Measurements from ENCODE around the gene SASH1.

The SASH1 gene

DNA sequence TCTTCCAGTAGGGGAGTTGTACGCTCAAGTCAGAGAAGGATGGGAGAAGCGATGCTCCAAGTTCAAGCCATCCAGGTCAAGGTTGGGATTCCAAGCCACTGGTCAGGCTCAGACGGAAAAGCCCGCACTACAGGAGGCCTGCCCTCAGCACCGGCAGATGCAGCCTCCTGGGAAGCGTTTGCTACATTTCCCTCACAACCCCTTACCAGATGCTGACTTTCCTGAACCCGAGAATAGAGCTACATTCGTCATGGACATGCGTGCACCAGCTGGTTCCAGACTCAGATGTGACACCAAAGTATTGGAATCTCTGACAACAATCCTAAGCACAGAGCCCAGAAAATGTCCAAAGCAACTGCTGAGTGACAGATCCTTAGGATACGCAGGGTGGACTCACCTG is 174.8 kb downstream of the SASH1 start:
- Histone ChIP-seq H3K4me3 (ENCODE audit: low read length in 2 of 2) (no peak overlapping the region), H3K14ac (ENCODE audit: low read length) (no peak overlapping the region), H3K79me1 (ENCODE audit: low read depth, low read length) (no peaks in the 10 kb centered on the region), H3K27ac (replicated peaks; ENCODE audit: low read length) (no peak overlapping the region), H2BK5ac (ENCODE audit: low read length) (no peak overlapping the region), H3K4me2 (ENCODE audit: insufficient read depth, low read length, poor library complexity, severe bottlenecking) (no peak overlapping the region), H2BK15ac (ENCODE audit: low read length) (no peak overlapping the region), H3K9ac (ENCODE audit: low read depth, low read length, poor library complexity) (no peak overlapping the region), H2AFZ (ENCODE audit: low read length) (no peak overlapping the region), H3K27me3 (ENCODE audit: control insufficient read depth in 3 of 3, insufficient read depth in 3 of 3, low read depth in 1 of 3, low read length in 3 of 3) (no peaks in the 10 kb centered on the region), H3K23ac (ENCODE audit: low read depth, low read length, poor library complexity) (no peak overlapping the region), H2AK5ac (ENCODE audit: low read depth, low read length) (no peak overlapping the region), H3K4ac (ENCODE audit: low read length) (no peak overlapping the region), H3K36me3 (replicated peaks in 1 of 2; ENCODE audit: control insufficient read depth in 2 of 2, insufficient read depth in 2 of 2, low read length in 2 of 2) (peaks cover 11 to 38% of the 10 kb centered on the region in 2 donors), H3K18ac (ENCODE audit: low read length) (no peak overlapping the region), H4K91ac (ENCODE audit: low read depth, low read length, poor library complexity) (no peak overlapping the region), H2BK120ac (ENCODE audit: low read depth, low read length) (no peak overlapping the region), H3K9me3 (replicated peaks in 1 of 2; ENCODE audit: control insufficient read depth in 2 of 2, insufficient read depth in 1 of 2, low read depth in 1 of 2, low read length in 2 of 2) (peaks cover 4 to 18% of the 10 kb centered on the region in 2 donors), H2BK12ac (ENCODE audit: low read length) (no peak overlapping the region), H4K8ac (ENCODE audit: low read depth, low read length) (no peak overlapping the region), H3K4me1 (ENCODE audit: control insufficient read depth in 2 of 2, insufficient read depth in 1 of 2, low read depth in 1 of 2, low read length in 2 of 2) (peaks cover 3 to 19% of the 10 kb centered on the region in 2 donors)
- no peak for DNase-seq (ENCODE audit: low spot score)
- WGBS, 2 donors (ENCODE audit: extremely low coverage in 2 of 2, insufficient read length in 2 of 2, insufficient replicate concordance in 1 of 2) = no CpG with 5 or more reads among the region's 10 CpGs

GRCh38 chr6:148518511-148519156 is 176.0 kb downstream of the SASH1 start:
- WGBS, 2 donors (ENCODE audit: extremely low coverage in 2 of 2, insufficient read length in 2 of 2, insufficient replicate concordance in 1 of 2) = no CpG with 5 or more reads among the region's 12 CpGs
- H4K8ac ChIP-seq (ENCODE audit: low read depth, low read length) = no peak overlapping the region
- H3K4me2 ChIP-seq (ENCODE audit: insufficient read depth, low read length, poor library complexity, severe bottlenecking) = no peak overlapping the region
- H3K79me1 ChIP-seq (ENCODE audit: low read depth, low read length) = no peaks in the 10 kb centered on the region
- no peak overlapping the region for H2BK5ac ChIP-seq (ENCODE audit: low read length)
- peaks cover 3 to 19% of the 10 kb centered on the region in 2 donors for H3K4me1 ChIP-seq (ENCODE audit: control insufficient read depth in 2 of 2, insufficient read depth in 1 of 2, low read depth in 1 of 2, low read length in 2 of 2)
- H2BK12ac ChIP-seq (ENCODE audit: low read length) = no peak overlapping the region
- no peak overlapping the region for H3K4ac ChIP-seq (ENCODE audit: low read length)
- no peak overlapping the region for H3K14ac ChIP-seq (ENCODE audit: low read length)
- no peak overlapping the region for H3K18ac ChIP-seq (ENCODE audit: low read length)
- H2BK15ac ChIP-seq (ENCODE audit: low read length) = no peak overlapping the region
- no peak overlapping the region for H3K27ac ChIP-seq (replicated peaks; ENCODE audit: low read length)
- no peak overlapping the region for H2AK5ac ChIP-seq (ENCODE audit: low read depth, low read length)
- DNase-seq (ENCODE audit: low spot score) = no peak
- no peak overlapping the region for H4K91ac ChIP-seq (ENCODE audit: low read depth, low read length, poor library complexity)
- H3K9me3 ChIP-seq (replicated peaks in 1 of 2; ENCODE audit: control insufficient read depth in 2 of 2, insufficient read depth in 1 of 2, low read depth in 1 of 2, low read length in 2 of 2) = peaks cover 2 to 18% of the 10 kb centered on the region in 2 donors
- no peak overlapping the region for H2AFZ ChIP-seq (ENCODE audit: low read length)
- H3K27me3 ChIP-seq (ENCODE audit: control insufficient read depth in 3 of 3, insufficient read depth in 3 of 3, low read depth in 1 of 3, low read length in 3 of 3) = no peaks in the 10 kb centered on the region
- H3K23ac ChIP-seq (ENCODE audit: low read depth, low read length, poor library complexity) = no peak overlapping the region
- no peak overlapping the region for H3K9ac ChIP-seq (ENCODE audit: low read depth, low read length, poor library complexity)
- no peak overlapping the region for H3K4me3 ChIP-seq (ENCODE audit: low read length in 2 of 2)
- H3K36me3 ChIP-seq (replicated peaks in 1 of 2; ENCODE audit: control insufficient read depth in 2 of 2, insufficient read depth in 2 of 2, low read length in 2 of 2) = peaks cover 11 to 40% of the 10 kb centered on the region in 2 donors
- no peak overlapping the region for H2BK120ac ChIP-seq (ENCODE audit: low read depth, low read length)

DNA sequence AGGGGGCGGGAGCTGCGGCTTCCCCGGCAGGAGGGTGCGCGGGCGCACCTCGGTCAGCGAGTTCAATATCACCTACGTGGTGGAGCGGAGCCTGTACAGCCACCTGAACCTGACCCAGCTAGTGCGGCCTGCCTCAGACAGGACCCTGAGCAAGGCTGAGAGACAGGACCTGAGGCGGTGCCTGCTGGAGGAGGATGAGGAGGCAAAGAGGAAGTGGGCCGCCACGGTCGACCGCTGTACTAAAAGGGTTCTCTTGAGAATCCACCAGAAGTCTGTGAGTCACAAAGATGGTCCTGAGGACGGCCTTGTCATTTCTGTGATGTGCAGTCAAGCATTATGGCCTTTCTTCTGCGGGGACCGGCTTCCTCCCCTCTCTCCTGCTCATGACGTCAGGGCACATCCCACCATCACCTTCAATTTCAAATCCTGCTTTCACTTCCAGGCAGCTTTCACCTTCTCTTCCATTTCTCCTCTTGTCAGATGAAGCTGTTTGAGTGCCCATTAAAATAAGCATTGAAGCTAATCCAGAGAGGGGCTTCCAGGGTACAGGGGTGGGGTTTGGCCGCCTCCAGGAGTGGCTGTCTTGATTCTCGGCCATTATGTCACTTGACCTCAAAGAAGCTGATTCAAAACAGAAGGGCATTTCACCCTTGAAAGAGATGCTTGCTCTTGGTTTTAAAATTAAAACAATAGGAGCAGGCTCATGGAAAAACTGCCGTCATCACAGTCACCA is 177.6 kb downstream of the SASH1 start:
- Histone ChIP-seq H2BK15ac (ENCODE audit: low read length) (no peak overlapping the region), H3K4ac (ENCODE audit: low read length) (no peak overlapping the region), H2AK5ac (ENCODE audit: low read depth, low read length) (no peak overlapping the region), H3K79me1 (ENCODE audit: low read depth, low read length) (no peaks in the 10 kb centered on the region), H3K23ac (ENCODE audit: low read depth, low read length, poor library complexity) (no peak overlapping the region), H3K9ac (ENCODE audit: low read depth, low read length, poor library complexity) (peak overlapping the region; percentile 14), H4K91ac (ENCODE audit: low read depth, low read length, poor library complexity) (no peak overlapping the region), H2BK12ac (ENCODE audit: low read length) (no peak overlapping the region), H3K18ac (ENCODE audit: low read length) (peak overlapping the region; percentile 22), H3K4me3 (ENCODE audit: low read length in 2 of 2) (no peak overlapping the region), H3K14ac (ENCODE audit: low read length) (no peak overlapping the region), H3K4me1 (ENCODE audit: control insufficient read depth in 2 of 2, insufficient read depth in 1 of 2, low read depth in 1 of 2, low read length in 2 of 2) (peaks cover 0 to 19% of the 10 kb centered on the region in 2 donors), H3K4me2 (ENCODE audit: insufficient read depth, low read length, poor library complexity, severe bottlenecking) (no peak overlapping the region), H2BK120ac (ENCODE audit: low read depth, low read length) (no peak overlapping the region), H3K27me3 (ENCODE audit: control insufficient read depth in 3 of 3, insufficient read depth in 3 of 3, low read depth in 1 of 3, low read length in 3 of 3) (no peaks in the 10 kb centered on the region), H3K36me3 (replicated peaks in 1 of 2; ENCODE audit: control insufficient read depth in 2 of 2, insufficient read depth in 2 of 2, low read length in 2 of 2) (peaks cover 14 to 39% of the 10 kb centered on the region in 2 donors), H3K27ac (replicated peaks; ENCODE audit: low read length) (no peak overlapping the region), H4K8ac (ENCODE audit: low read depth, low read length) (no peak overlapping the region), H2BK5ac (ENCODE audit: low read length) (no peak overlapping the region), H3K9me3 (replicated peaks in 1 of 2; ENCODE audit: control insufficient read depth in 2 of 2, insufficient read depth in 1 of 2, low read depth in 1 of 2, low read length in 2 of 2) (peaks cover 2 to 18% of the 10 kb centered on the region in 2 donors), H2AFZ (ENCODE audit: low read length) (no peak overlapping the region)
- DNase-seq (ENCODE audit: low spot score) = no peak
- no CpG with 5 or more reads among the region's 23 CpGs for WGBS, 2 donors (ENCODE audit: extremely low coverage in 2 of 2, insufficient read length in 2 of 2, insufficient replicate concordance in 1 of 2)

GRCh38 chr6:148521158-148521557 is 178.5 kb downstream of the SASH1 start:
- no peak for DNase-seq (ENCODE audit: low spot score)
- Histone ChIP-seq H3K23ac (ENCODE audit: low read depth, low read length, poor library complexity) (no peak overlapping the region), H2AK5ac (ENCODE audit: low read depth, low read length) (no peak overlapping the region), H3K79me1 (ENCODE audit: low read depth, low read length) (no peaks in the 10 kb centered on the region), H2BK5ac (ENCODE audit: low read length) (no peak overlapping the region), H2AFZ (ENCODE audit: low read length) (no peak overlapping the region), H3K27ac (replicated peaks; ENCODE audit: low read length) (no peak overlapping the region), H3K14ac (ENCODE audit: low read length) (no peak overlapping the region), H3K9me3 (replicated peaks in 1 of 2; ENCODE audit: control insufficient read depth in 2 of 2, insufficient read depth in 1 of 2, low read depth in 1 of 2, low read length in 2 of 2) (peaks cover 2 to 18% of the 10 kb centered on the region in 2 donors), H3K18ac (ENCODE audit: low read length) (no peak overlapping the region), H3K9ac (ENCODE audit: low read depth, low read length, poor library complexity) (no peak overlapping the region), H3K4me2 (ENCODE audit: insufficient read depth, low read length, poor library complexity, severe bottlenecking) (no peak overlapping the region), H2BK120ac (ENCODE audit: low read depth, low read length) (no peak overlapping the region), H3K4me3 (ENCODE audit: low read length in 2 of 2) (no peak overlapping the region), H3K27me3 (ENCODE audit: control insufficient read depth in 3 of 3, insufficient read depth in 3 of 3, low read depth in 1 of 3, low read length in 3 of 3) (no peaks in the 10 kb centered on the region), H4K8ac (ENCODE audit: low read depth, low read length) (no peak overlapping the region), H4K91ac (ENCODE audit: low read depth, low read length, poor library complexity) (no peak overlapping the region), H3K4me1 (ENCODE audit: control insufficient read depth in 2 of 2, insufficient read depth in 1 of 2, low read depth in 1 of 2, low read length in 2 of 2) (peaks cover 0 to 19% of the 10 kb centered on the region in 2 donors), H3K36me3 (replicated peaks in 1 of 2; ENCODE audit: control insufficient read depth in 2 of 2, insufficient read depth in 2 of 2, low read length in 2 of 2) (peaks cover 17 to 45% of the 10 kb centered on the region in 2 donors), H3K4ac (ENCODE audit: low read length) (no peak overlapping the region), H2BK12ac (ENCODE audit: low read length) (no peak overlapping the region), H2BK15ac (ENCODE audit: low read length) (no peak overlapping the region)
- WGBS, 2 donors (ENCODE audit: extremely low coverage in 2 of 2, insufficient read length in 2 of 2, insufficient replicate concordance in 1 of 2) = no CpG with 5 or more reads among the region's 5 CpGs
